Keratinocyte (primary cell): ENCODE results near the gene CDK14. TPM values are rescaled to one million over a fixed set of nuclear protein-coding genes. Genes with fewer than 3 reads are reported as not detected.

Experiments used
- DNase-seq: peaks from one replicate; pipeline ENCODE4 v3.0.0-alpha.2; 2011; ENCODE audit warnings: low read depth, missing footprints, low spot score
- FAIRE-seq: peaks from 2 replicates; lab custom pipeline; 2011; peaks lifted over from hg19 to GRCh38; lab: Jason Lieb, UNC
- H2AFZ ChIP-seq: 2 replicates; pipeline ENCODE4 v1.6.0; 2012; ENCODE audit warnings: low read length, control low read depth, inconsistent platforms; ENCODE audit not compliant: control insufficient read depth
- H3K27ac ChIP-seq: 2 replicates; pipeline ENCODE4 v1.5.1; 2011; ENCODE audit warnings: low read length; ENCODE audit not compliant: control insufficient read depth, insufficient read depth
- H3K27me3 ChIP-seq: 3 replicates; pipeline ENCODE4 v1.6.0; 2011; ENCODE audit warnings: low read length; ENCODE audit not compliant: control insufficient read depth, insufficient read depth; ENCODE audit errors: extremely low read depth
- H3K36me3 ChIP-seq, 2 experiments: 2 replicates in 1 of 2; 3 replicates in 1 of 2; pipeline ENCODE4 v1.5.1; 2011; ENCODE audit warnings: low read length in 2 of 2, mild to moderate bottlenecking in 1 of 2; ENCODE audit not compliant: control insufficient read depth in 2 of 2, insufficient read depth in 2 of 2; ENCODE audit errors: extremely low read depth in 1 of 2
- H3K4me1 ChIP-seq: 3 replicates; pipeline ENCODE4 v1.5.1; 2011; ENCODE audit warnings: low read length; ENCODE audit not compliant: control insufficient read depth, insufficient read depth; ENCODE audit errors: extremely low read depth
- H3K4me2 ChIP-seq: 3 replicates; pipeline ENCODE4 v1.6.0; 2011; ENCODE audit warnings: low read depth, low read length; ENCODE audit not compliant: control insufficient read depth, insufficient read depth; ENCODE audit errors: extremely low read depth
- H3K4me3 ChIP-seq, 3 experiments: fragments of 200-600 bp in 1 of 3; sonication (generic) in 1 of 3; 2 replicates in 2 of 3; 3 replicates in 1 of 3; pipeline ENCODE4 v1.5.1; 2011 to 2016; ENCODE audit warnings: low read length in 3 of 3, mild to moderate bottlenecking in 3 of 3, control low read depth in 2 of 3, inconsistent platforms in 1 of 3, low read depth in 1 of 3, mixed read lengths in 1 of 3, mixed run types in 1 of 3, moderate library complexity in 1 of 3; ENCODE audit not compliant: control insufficient read depth in 2 of 3, insufficient read depth in 2 of 3; ENCODE audit errors: extremely low read depth in 1 of 3
- H3K79me2 ChIP-seq: 2 replicates; pipeline ENCODE4 v1.6.0; 2012; ENCODE audit warnings: low read length; ENCODE audit not compliant: control insufficient read depth, insufficient read depth
- H3K9ac ChIP-seq: 3 replicates; pipeline ENCODE4 v1.6.0; 2011; ENCODE audit warnings: low read length; ENCODE audit not compliant: control insufficient read depth, insufficient read depth; ENCODE audit errors: extremely low read depth
- H3K9me1 ChIP-seq: 3 replicates; pipeline ENCODE4 v1.6.0; 2011; ENCODE audit warnings: low read length; ENCODE audit not compliant: control insufficient read depth, insufficient read depth; ENCODE audit errors: extremely low read depth
- H3K9me3 ChIP-seq: 2 replicates; pipeline ENCODE4 v1.5.1; 2012; ENCODE audit warnings: low read depth, low read length; ENCODE audit not compliant: control insufficient read depth
- H4K20me1 ChIP-seq: 3 replicates; pipeline ENCODE4 v1.6.0; 2011; ENCODE audit warnings: low read length; ENCODE audit not compliant: control insufficient read depth, insufficient read depth; ENCODE audit errors: extremely low read depth
- CTCF ChIP-seq, 3 experiments: IDR thresholded peaks in 1 of 3; conservative IDR thresholded peaks in 1 of 3; optimal IDR thresholded peaks in 1 of 3; 2 replicates in 2 of 3; 3 replicates in 1 of 3; pipeline versions ENCODE3 to v1.5.1; 2011; ENCODE audit warnings: low read length in 3 of 3, mild to moderate bottlenecking in 3 of 3, moderate library complexity in 2 of 3, control low read depth in 1 of 3, inconsistent platforms in 1 of 3; ENCODE audit not compliant: insufficient read depth in 2 of 3; ENCODE audit errors: extremely low read depth in 1 of 3
- EZH2 ChIP-seq: IDR thresholded peaks from one replicate; pipeline ENCODE4 v1.6.1; 2012; ENCODE audit warnings: inconsistent platforms, mild to moderate bottlenecking, low read length, moderate library complexity
- dilution Hi-C: fragments of 300-500 bp; cut with MboI; formaldehyde crosslinking; loops from one replicate; pipeline ENCODE4 v1.7.0; 2020; ENCODE audit warnings: low sequenced_read_pairs; ENCODE audit not compliant: extremely low pct_ligation_motif_present
- polyA plus RNA-seq, 5 experiments: library from polyadenylated mRNA; depleted of rRNA in 3 of 5; stranded (reverse) in 3 of 5; stranded (forward) in 1 of 5; unstranded in 1 of 5; fragments of >200 nt; gene quantifications; 1 replicate in 1 of 5; 2 replicates in 3 of 5; 3 replicates in 1 of 5; pipeline versions ENCODE4 v1.2.1 to v1.2.3, GENCODE V29; 2011 to 2012; ENCODE audit warnings: missing spikeins in 2 of 5, low read depth in 1 of 5, low replicate concordance in 1 of 5

Gene CDK14
- polyA plus RNA-seq, 1 donor (not counting 4 experiments of a cell fraction or from before 2014, with no cell fraction given) = 4.0 TPM

- no peak for TF ChIP-seq CTCF (optimal IDR thresholded peaks at IDR 0.05 in 1 of 3, IDR thresholded peaks at IDR 0.05 in 1 of 3, conservative IDR thresholded peaks at IDR 0.05 in 1 of 3; ENCODE audit: extremely low read depth in 1 of 3, insufficient read depth in 2 of 3, low read length in 3 of 3)
- no peak for TF ChIP-seq EZH2
- Histone ChIP-seq H3K36me3 (no peaks in the 10 kb centered on the region), H4K20me1 (no peaks in the 10 kb centered on the region), H3K4me3 (no peak overlapping the region), H3K27ac (no peak overlapping the region), H3K9me3 (no peaks in the 10 kb centered on the region), H3K27me3 (no peaks in the 10 kb centered on the region), H3K79me2 (no peaks in the 10 kb centered on the region), H2AFZ (no peak overlapping the region), H3K9ac (no peak overlapping the region), H3K4me1 (no peaks in the 10 kb centered on the region), H3K4me2 (no peak overlapping the region), H3K9me1 (no peaks in the 10 kb centered on the region)
- dilution Hi-C loops = no loop called here
- FAIRE-seq = no peak
- no peak for DNase-seq
These were observed 437.5 kb downstream of the CDK14 start for GRCh38 chr7:91033574-91033973.

GRCh38 chr7:91034459-91035368 lies 438.6 kb downstream of the CDK14 start:
- peak; percentile 44 to 66 (median 44) for TF ChIP-seq CTCF (optimal IDR thresholded peaks at IDR 0.05 in 1 of 3, IDR thresholded peaks at IDR 0.05 in 1 of 3, conservative IDR thresholded peaks at IDR 0.05 in 1 of 3; ENCODE audit: extremely low read depth in 1 of 3, insufficient read depth in 2 of 3, low read length in 3 of 3)
- TF ChIP-seq EZH2 = no peak
- H3K79me2 ChIP-seq = no peaks in the 10 kb centered on the region
- no peak overlapping the region for H2AFZ ChIP-seq
- H3K27ac ChIP-seq = no peak overlapping the region
- no peak overlapping the region for H3K9ac ChIP-seq
- dilution Hi-C loops = no loop called here
- H4K20me1 ChIP-seq = no peaks in the 10 kb centered on the region
- no peaks in the 10 kb centered on the region for H3K27me3 ChIP-seq
- no peaks in the 10 kb centered on the region for H3K9me1 ChIP-seq
- no peaks in the 10 kb centered on the region for H3K9me3 ChIP-seq
- no peak for FAIRE-seq
- H3K36me3 ChIP-seq = no peaks in the 10 kb centered on the region
- no peak for DNase-seq
- H3K4me1 ChIP-seq = no peaks in the 10 kb centered on the region
- H3K4me2 ChIP-seq = no peak overlapping the region
- no peak overlapping the region for H3K4me3 ChIP-seq
